ENCODE measurements around the gene LMF2.

DNA sequence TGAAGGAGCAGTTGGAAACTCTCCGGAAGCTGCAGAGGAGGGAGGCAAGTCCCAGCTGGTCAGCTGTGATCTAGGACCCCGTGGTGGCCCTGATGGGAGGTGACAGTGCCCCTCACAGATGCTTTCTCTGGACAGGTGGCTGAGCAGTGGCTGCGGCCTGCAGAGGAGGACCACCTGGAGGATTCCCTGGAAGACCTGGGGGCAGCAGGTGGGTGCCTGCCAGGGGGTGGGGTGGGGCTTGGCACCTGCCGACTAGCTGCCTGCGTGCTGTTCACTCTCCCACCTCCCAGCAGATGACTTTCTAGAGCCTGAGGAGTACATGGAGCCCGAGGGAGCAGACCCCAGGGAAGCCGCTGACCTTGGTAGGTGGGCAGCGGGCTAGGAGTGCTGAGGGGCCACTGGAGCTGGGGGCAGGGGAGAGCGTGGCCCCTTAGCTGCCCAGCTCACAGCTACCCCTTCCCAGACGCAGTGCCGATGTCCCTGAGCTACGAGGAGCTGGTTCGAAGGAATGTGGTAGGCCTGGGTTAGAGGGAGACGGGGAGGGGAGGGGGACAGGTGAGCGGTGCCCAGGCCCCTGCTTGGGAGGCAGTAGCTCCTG is 14.8 kb upstream of the LMF2 start:
- TF ChIP-seq CTCF (IDR thresholded peaks at IDR 0.05) = no peak
- TF ChIP-seq POLR2A (IDR thresholded peaks at IDR 0.05) = no peak

All from uterus (tissue), 2 donors.